Measurements from ENCODE around the gene MB.
"Not testable (repeated sequence)": the region's sequence is repeated elsewhere in the genome, so short reads cannot be mapped to it uniquely, and the experiment has no call there.

MB gene

DNA sequence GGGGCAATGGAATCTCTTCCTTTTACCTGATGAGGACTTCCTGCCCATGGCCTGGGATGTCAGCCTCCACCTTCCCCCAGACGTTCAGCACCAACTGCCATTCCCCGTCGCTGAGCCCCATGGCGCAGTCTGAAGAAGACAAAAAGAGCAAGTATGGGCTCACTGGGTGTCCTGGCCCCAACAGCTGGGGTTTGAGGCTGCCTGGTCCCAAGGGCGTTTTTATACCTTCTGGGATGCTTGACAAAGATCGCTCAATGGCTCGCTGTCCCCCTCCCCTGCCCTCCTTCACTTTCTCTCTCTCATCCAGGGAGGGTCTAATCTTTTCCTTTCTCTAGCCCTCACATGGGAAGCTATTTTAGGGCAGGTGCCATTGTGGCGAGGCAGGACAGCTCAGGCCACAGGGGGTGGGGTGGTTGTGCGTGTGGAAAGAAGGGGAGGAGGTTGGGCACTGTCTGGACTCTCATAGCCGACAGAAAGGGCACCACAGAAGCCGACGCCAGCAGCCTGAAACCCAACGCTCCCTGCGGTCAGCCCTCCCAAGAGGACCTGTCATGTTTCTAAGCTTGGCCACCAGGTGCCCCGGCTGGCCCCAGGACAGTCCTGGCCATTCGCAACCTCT is at the start of gene MB:
Gene MB, minus strand, starts transcription at position 193 of the 619 bp plus-strand sequence. Its CDS starts 72 bp downstream, at position 121.
- peaks cover 23% of the 10 kb centered on the region for H3K4me1 ChIP-seq (ENCODE audit: control insufficient read depth, insufficient read depth, low read length)
- H3K4me3 ChIP-seq (ENCODE audit: low read length in 2 of 2), result no peak within 1 kb of the TSS
- no peak within 1 kb of the TSS for H3K9ac ChIP-seq (ENCODE audit: low read length in 2 of 2)
- H3K27me3 ChIP-seq (ENCODE audit: control insufficient read depth in 1 of 2, insufficient read depth in 2 of 2, low read length in 2 of 2), result no peaks in the 10 kb centered on the region
- no peaks in the 10 kb centered on the region for H3K9me3 ChIP-seq (ENCODE audit: control insufficient read depth in 2 of 2, low read length in 2 of 2)
- H3K27ac ChIP-seq (ENCODE audit: low read length), result no peak within 1 kb of the TSS
- H3K36me3 ChIP-seq (ENCODE audit: control insufficient read depth in 2 of 2, insufficient read depth in 2 of 2, low read length in 2 of 2), result no peaks in the 10 kb centered on the region

DNA sequence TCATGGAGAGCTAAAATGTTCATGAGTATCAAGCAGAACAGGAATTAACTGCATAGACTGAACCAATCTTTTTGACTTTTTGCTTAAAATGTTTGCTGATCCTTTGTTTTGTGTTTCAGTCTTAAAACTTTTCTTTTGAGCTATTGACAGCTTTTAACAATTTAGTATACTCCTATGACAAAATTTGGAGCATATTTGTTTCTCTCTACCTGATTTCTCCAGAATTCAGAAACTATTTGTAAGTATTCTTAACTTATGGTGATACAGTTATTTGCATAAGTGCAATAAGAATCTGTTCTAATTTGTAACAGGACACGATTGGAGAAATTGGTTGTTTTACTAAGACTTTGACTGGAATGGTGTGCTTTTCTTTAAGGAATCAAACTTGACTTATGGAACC is 49.6 kb upstream of the MB start:
- H3K4me1 ChIP-seq (ENCODE audit: control insufficient read depth, insufficient read depth, low read length); H3K36me3 ChIP-seq (ENCODE audit: control insufficient read depth in 2 of 2, insufficient read depth in 2 of 2, low read length in 2 of 2); H3K27me3 ChIP-seq (ENCODE audit: control insufficient read depth in 1 of 2, insufficient read depth in 2 of 2, low read length in 2 of 2); H3K27ac ChIP-seq (ENCODE audit: low read length); H3K9me3 ChIP-seq (ENCODE audit: control insufficient read depth in 2 of 2, low read length in 2 of 2); H3K4me3 ChIP-seq (ENCODE audit: low read length in 2 of 2); H3K9ac ChIP-seq (ENCODE audit: low read length in 2 of 2): not testable (repeated sequence)

DNA sequence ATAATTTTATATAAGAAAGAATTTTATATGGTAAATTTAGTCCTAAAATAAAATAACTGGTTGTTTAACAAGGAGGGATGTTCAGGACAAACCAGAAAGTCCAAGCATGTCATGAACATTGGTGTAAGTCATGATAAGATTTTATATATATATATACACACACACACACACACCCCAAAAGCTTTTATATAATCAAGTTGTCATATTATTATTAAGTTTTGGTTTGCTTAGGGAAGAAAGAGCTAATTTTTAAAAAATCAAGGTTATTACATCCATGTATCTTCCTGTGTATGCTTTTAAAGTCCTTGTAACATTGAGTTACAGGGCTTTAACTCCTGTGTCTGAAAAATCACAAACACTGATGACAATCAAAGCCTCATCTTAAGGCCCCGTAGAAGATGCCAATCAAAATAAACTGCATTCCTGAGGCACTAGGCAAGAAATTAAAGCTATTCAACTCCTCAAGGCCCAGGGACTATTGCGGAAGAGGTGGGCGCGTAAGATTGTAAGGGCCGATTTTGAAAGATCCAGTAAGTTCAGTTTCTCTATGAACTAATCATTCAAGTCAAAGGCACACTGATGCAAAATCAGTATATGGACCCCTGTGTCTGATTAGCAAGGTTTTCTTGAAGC is 47.9 kb upstream of the MB start:
- Histone ChIP-seq H3K27ac (ENCODE audit: low read length) (no peak overlapping the region), H3K9me3 (ENCODE audit: control insufficient read depth in 2 of 2, low read length in 2 of 2) (no peaks in the 10 kb centered on the region), H3K27me3 (ENCODE audit: control insufficient read depth in 1 of 2, insufficient read depth in 2 of 2, low read length in 2 of 2) (no peaks in the 10 kb centered on the region), H3K4me1 (ENCODE audit: control insufficient read depth, insufficient read depth, low read length) (no peaks in the 10 kb centered on the region), H3K9ac (ENCODE audit: low read length in 2 of 2) (no peak overlapping the region), H3K4me3 (ENCODE audit: low read length in 2 of 2) (no peak overlapping the region), H3K36me3 (ENCODE audit: control insufficient read depth in 2 of 2, insufficient read depth in 2 of 2, low read length in 2 of 2) (peaks cover 0 to 4% of the 10 kb centered on the region in 2 donors)

DNA sequence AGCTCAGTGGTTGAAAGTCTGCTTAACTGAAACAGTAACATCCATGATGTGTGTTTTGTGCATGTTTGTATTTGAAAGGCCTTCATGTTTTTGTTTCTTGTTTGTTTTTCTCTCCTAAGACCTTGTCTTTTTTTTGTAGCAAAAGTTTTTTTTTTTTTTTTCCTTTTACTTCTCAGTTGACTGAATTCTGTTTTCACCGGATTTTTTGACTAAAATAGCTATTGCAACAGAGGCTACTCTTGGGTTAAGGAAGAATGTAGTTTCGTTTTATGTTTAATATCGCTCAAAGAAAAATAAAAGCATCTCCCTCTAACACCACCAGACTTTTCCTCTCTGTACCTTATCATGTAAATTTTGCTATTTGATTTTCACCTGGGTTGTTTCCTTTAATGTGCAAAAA is 46.2 kb upstream of the MB start:
- H3K9me3 ChIP-seq (ENCODE audit: control insufficient read depth in 2 of 2, low read length in 2 of 2), result no peaks in the 10 kb centered on the region
- no peak overlapping the region for H3K4me3 ChIP-seq (ENCODE audit: low read length in 2 of 2)
- H3K4me1 ChIP-seq (ENCODE audit: control insufficient read depth, insufficient read depth, low read length), result no peaks in the 10 kb centered on the region
- peak overlapping the region in 1 of 2 donors; percentile 22 for H3K9ac ChIP-seq (ENCODE audit: low read length in 2 of 2)
- no peaks in the 10 kb centered on the region for H3K27me3 ChIP-seq (ENCODE audit: control insufficient read depth in 1 of 2, insufficient read depth in 2 of 2, low read length in 2 of 2)
- H3K36me3 ChIP-seq (ENCODE audit: control insufficient read depth in 2 of 2, insufficient read depth in 2 of 2, low read length in 2 of 2), result peaks cover 9 to 18% of the 10 kb centered on the region in 2 donors
- H3K27ac ChIP-seq (ENCODE audit: low read length), result no peak overlapping the region

DNA sequence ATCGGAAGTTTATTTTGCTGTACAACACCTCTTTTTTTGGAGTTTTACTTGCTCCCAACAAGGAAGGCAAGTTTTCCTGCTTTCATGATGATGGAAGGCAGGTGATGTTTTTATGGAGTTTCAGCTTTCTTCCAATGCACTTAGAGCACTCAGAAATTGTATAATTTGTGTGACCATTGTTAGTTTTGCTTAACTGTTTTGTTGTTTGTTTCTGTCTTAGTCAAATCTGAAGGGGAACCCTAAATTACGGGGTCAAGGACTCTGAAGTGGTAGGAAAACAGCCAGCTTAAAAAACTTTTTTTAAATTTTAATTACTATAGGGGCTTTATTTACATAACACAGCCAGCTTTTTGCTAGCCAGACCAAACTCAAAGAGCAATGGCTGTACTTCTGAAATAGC is 45.8 kb upstream of the MB start:
- H3K4me1 ChIP-seq (ENCODE audit: control insufficient read depth, insufficient read depth, low read length), result no peaks in the 10 kb centered on the region
- no peaks in the 10 kb centered on the region for H3K9me3 ChIP-seq (ENCODE audit: control insufficient read depth in 2 of 2, low read length in 2 of 2)
- H3K4me3 ChIP-seq (ENCODE audit: low read length in 2 of 2), result no peak overlapping the region
- H3K36me3 ChIP-seq (ENCODE audit: control insufficient read depth in 2 of 2, insufficient read depth in 2 of 2, low read length in 2 of 2), result peaks cover 9 to 22% of the 10 kb centered on the region in 2 donors
- no peak overlapping the region for H3K27ac ChIP-seq (ENCODE audit: low read length)
- H3K27me3 ChIP-seq (ENCODE audit: control insufficient read depth in 1 of 2, insufficient read depth in 2 of 2, low read length in 2 of 2), result no peaks in the 10 kb centered on the region
- H3K9ac ChIP-seq (ENCODE audit: low read length in 2 of 2), result no peak overlapping the region

DNA sequence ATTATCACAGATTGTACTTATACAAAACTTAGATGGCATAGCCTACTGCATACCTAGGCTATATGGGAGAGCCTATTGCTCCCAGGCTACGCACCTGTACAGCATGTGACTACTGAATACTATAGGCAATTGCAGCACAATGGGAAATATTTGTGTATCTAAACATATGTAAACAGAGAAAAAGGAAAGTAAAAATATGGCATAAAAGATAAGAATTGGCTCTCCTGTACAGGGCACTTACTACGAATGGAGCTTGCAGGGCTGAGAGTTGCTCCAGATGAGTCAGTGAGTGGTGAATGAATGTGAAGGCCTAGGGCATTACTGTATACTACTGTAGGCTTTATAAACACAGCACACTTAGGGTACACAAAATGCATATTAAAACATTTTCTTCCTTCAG is 44.3 kb upstream of the MB start:
- Histone ChIP-seq H3K27me3 (ENCODE audit: control insufficient read depth in 1 of 2, insufficient read depth in 2 of 2, low read length in 2 of 2) (no peaks in the 10 kb centered on the region), H3K4me3 (ENCODE audit: low read length in 2 of 2) (no peak overlapping the region), H3K36me3 (ENCODE audit: control insufficient read depth in 2 of 2, insufficient read depth in 2 of 2, low read length in 2 of 2) (peaks cover 18 to 29% of the 10 kb centered on the region in 2 donors), H3K9ac (ENCODE audit: low read length in 2 of 2) (no peak overlapping the region), H3K4me1 (ENCODE audit: control insufficient read depth, insufficient read depth, low read length) (peaks cover 2% of the 10 kb centered on the region), H3K27ac (ENCODE audit: low read length) (no peak overlapping the region), H3K9me3 (ENCODE audit: control insufficient read depth in 2 of 2, low read length in 2 of 2) (no peaks in the 10 kb centered on the region)

DNA sequence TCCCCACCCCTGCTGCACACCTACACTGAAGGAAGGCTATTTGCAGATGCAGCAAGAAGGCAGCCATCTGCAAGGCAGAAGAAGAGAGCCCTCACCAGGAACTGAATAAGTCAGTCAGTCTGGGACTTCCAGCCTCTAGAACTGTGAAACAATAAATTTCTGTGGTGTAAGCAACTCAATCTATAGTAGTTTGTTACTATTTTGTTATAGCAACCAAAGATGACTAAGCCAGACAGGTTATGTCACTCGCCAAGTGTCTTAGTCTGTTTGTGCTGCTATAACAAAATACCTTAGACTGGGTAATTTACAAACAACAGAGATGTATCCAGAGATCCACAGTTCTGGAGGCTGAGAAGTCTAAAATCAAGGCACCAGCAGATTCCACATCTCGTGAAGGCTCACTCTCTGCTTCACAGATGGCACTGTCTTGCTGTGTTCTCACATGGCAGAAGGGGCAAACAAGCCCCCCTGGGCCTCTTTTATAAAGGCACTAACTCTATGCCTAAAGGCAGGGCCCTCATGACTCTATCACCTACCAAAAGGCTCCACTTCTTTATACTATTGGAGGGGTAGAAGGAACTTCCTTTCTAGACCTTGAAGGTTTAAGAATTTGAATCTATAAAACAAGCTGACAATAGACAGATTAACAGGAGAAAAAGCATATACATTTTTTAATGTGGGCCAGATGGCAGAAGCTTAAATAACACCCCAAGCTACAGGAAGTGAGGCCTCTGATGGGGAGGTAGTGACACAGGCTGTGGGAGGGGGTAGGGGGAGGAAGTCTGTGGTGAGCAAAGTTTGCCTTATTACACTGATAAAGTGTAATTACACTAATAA is 43.4 kb upstream of the MB start:
- no peak overlapping the region for H3K27ac ChIP-seq (ENCODE audit: low read length)
- peaks cover 0 to 3% of the 10 kb centered on the region in 2 donors for H3K9me3 ChIP-seq (ENCODE audit: control insufficient read depth in 2 of 2, low read length in 2 of 2)
- peaks cover 2% of the 10 kb centered on the region for H3K4me1 ChIP-seq (ENCODE audit: control insufficient read depth, insufficient read depth, low read length)
- no peak overlapping the region for H3K9ac ChIP-seq (ENCODE audit: low read length in 2 of 2)
- peaks cover 26 to 29% of the 10 kb centered on the region in 2 donors for H3K36me3 ChIP-seq (ENCODE audit: control insufficient read depth in 2 of 2, insufficient read depth in 2 of 2, low read length in 2 of 2)
- H3K27me3 ChIP-seq (ENCODE audit: control insufficient read depth in 1 of 2, insufficient read depth in 2 of 2, low read length in 2 of 2), result no peaks in the 10 kb centered on the region
- H3K4me3 ChIP-seq (ENCODE audit: low read length in 2 of 2), result no peak overlapping the region

DNA sequence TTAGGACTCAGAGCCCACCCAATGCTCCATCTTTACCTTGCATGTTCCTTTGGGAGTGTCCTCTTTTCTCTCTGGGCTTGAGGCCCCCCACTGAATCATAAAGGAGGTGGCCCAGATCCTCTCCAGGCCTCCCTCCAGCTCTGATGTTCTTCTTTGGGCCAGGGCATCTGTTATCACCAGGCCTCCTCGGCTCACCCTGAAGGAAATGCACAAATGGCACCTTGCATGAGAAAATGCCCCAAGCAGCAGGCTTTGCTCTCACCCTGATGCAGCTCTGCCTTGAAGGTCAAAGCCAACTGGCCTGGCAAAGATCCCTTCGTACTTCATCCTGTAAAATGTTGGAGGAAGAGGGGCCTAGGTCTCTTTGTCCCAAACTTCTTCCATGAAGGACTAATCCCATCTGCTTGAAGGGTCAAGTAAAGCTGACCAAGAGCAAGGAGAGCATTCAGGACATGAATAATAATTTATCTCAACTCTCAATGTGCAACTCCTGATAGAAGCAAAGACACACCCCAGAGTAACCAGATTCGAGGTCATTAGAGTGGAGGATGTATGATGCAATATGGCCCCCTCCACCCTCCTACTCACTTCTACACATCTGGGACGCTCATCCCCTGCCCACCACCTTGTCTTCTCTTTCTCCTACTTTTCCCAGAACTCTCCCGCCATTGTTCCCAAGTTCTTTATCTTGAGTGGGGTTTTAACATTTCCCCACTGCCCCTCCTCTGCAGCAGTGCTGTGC is 40.6 kb upstream of the MB start:
- Histone ChIP-seq H3K36me3 (ENCODE audit: control insufficient read depth in 2 of 2, insufficient read depth in 2 of 2, low read length in 2 of 2) (peaks cover 26 to 29% of the 10 kb centered on the region in 2 donors), H3K4me1 (ENCODE audit: control insufficient read depth, insufficient read depth, low read length) (peaks cover 2% of the 10 kb centered on the region), H3K27ac (ENCODE audit: low read length) (no peak overlapping the region), H3K27me3 (ENCODE audit: control insufficient read depth in 1 of 2, insufficient read depth in 2 of 2, low read length in 2 of 2) (no peaks in the 10 kb centered on the region), H3K9ac (ENCODE audit: low read length in 2 of 2) (no peak overlapping the region), H3K4me3 (ENCODE audit: low read length in 2 of 2) (no peak overlapping the region), H3K9me3 (ENCODE audit: control insufficient read depth in 2 of 2, low read length in 2 of 2) (peaks cover 0 to 3% of the 10 kb centered on the region in 2 donors)

DNA sequence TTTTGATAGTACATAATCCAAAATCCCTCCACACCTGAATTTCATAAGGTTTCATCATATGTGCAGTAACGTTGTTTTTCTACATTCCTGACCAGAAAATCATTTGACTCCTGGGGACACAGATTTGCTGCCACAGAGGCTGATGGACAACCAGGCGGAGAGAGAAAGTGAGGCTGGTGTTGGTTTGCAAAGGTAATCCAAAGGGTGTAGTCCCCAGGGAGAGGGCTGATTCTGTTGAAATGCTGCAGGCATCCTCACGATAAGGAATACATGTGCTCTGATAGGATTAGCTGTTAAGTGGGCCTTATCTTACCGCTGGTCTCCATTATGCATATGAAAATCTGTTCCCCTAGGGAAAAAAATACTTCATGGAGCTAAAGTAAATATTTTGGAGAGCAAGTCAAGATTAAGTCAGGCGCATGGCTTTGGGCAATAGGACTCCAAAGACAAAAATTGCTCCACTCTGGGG is 39.2 kb upstream of the MB start:
- Histone ChIP-seq H3K9ac (ENCODE audit: low read length in 2 of 2) (no peak overlapping the region), H3K9me3 (ENCODE audit: control insufficient read depth in 2 of 2, low read length in 2 of 2) (peaks cover 0 to 3% of the 10 kb centered on the region in 2 donors), H3K4me1 (ENCODE audit: control insufficient read depth, insufficient read depth, low read length) (peaks cover 2% of the 10 kb centered on the region), H3K4me3 (ENCODE audit: low read length in 2 of 2) (no peak overlapping the region), H3K36me3 (ENCODE audit: control insufficient read depth in 2 of 2, insufficient read depth in 2 of 2, low read length in 2 of 2) (peaks cover 26 to 29% of the 10 kb centered on the region in 2 donors), H3K27ac (ENCODE audit: low read length) (no peak overlapping the region), H3K27me3 (ENCODE audit: control insufficient read depth in 1 of 2, insufficient read depth in 2 of 2, low read length in 2 of 2) (no peaks in the 10 kb centered on the region)

DNA sequence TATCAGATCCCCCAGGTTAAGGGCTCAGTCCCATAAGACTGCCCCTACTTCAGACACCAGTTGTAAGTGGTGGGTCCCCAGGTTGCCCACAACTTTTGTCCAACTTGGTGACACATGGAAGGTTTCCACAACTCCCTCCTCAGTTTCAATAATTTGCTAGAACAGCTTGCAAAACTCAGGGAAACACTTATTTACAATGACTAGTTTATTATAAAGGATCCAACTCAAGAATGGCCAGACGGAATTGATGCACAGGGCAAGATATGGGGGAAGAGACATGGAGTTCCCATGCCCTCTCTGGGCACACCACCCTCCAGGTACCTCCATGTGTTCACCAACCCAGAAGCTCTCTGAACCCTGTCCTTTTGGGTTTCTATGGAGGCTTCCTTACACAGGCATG is 36.7 kb upstream of the MB start:
- Histone ChIP-seq H3K36me3 (ENCODE audit: control insufficient read depth in 2 of 2, insufficient read depth in 2 of 2, low read length in 2 of 2) (peaks cover 15 to 22% of the 10 kb centered on the region in 2 donors), H3K4me3 (ENCODE audit: low read length in 2 of 2) (no peak overlapping the region), H3K9ac (ENCODE audit: low read length in 2 of 2) (no peak overlapping the region), H3K9me3 (ENCODE audit: control insufficient read depth in 2 of 2, low read length in 2 of 2) (peaks cover 0 to 3% of the 10 kb centered on the region in 2 donors), H3K4me1 (ENCODE audit: control insufficient read depth, insufficient read depth, low read length) (peaks cover 9% of the 10 kb centered on the region), H3K27me3 (ENCODE audit: control insufficient read depth in 1 of 2, insufficient read depth in 2 of 2, low read length in 2 of 2) (no peaks in the 10 kb centered on the region), H3K27ac (ENCODE audit: low read length) (no peak overlapping the region)
